ENCODE measurements around the gene SLC22A7.

The SLC22A7 gene

GRCh38 chr6:43283514-43283901 lies 14.6 kb upstream of the SLC22A7 start:
- no peak for DNase-seq (ENCODE audit: low read depth)

GRCh38 chr6:43283905-43284304 lies 14.2 kb upstream of the SLC22A7 start:
- no peak for DNase-seq (ENCODE audit: low read depth)

GRCh38 chr6:43284991-43285781 lies 12.9 kb upstream of the SLC22A7 start:
- no peak for DNase-seq (ENCODE audit: low read depth)

- no peak for DNase-seq (ENCODE audit: low read depth)
Measured at GRCh38 chr6:43285832-43286231, 12.2 kb upstream of the SLC22A7 start.

- no peak for DNase-seq (ENCODE audit: low read depth)
Measured at GRCh38 chr6:43286456-43286979, 11.5 kb upstream of the SLC22A7 start.

GRCh38 chr6:43286980-43287716 lies 10.9 kb upstream of the SLC22A7 start:
- DNase-seq (ENCODE audit: low read depth) = no peak

GRCh38 chr6:43287717-43288679 lies 10.1 kb upstream of the SLC22A7 start:
- no peak for DNase-seq (ENCODE audit: low read depth)

GRCh38 chr6:43290339-43290904 lies 7.6 kb upstream of the SLC22A7 start:
- no peak for DNase-seq (ENCODE audit: low read depth)

GRCh38 chr6:43290905-43291355 lies 7.1 kb upstream of the SLC22A7 start:
- DNase-seq (ENCODE audit: low read depth) = no peak

GRCh38 chr6:43291708-43292107 lies 6.4 kb upstream of the SLC22A7 start:
- DNase-seq (ENCODE audit: low read depth) = no peak

- no peak for DNase-seq (ENCODE audit: low read depth)
Measured at GRCh38 chr6:43292341-43292740, 5.7 kb upstream of the SLC22A7 start.

GRCh38 chr6:43292763-43293318 lies 5.2 kb upstream of the SLC22A7 start:
- DNase-seq (ENCODE audit: low read depth) = no peak

GRCh38 chr6:43293698-43294097 lies 4.4 kb upstream of the SLC22A7 start:
- DNase-seq (ENCODE audit: low read depth) = no peak

- DNase-seq (ENCODE audit: low read depth) = no peak
Measured at GRCh38 chr6:43294536-43294935, 3.5 kb upstream of the SLC22A7 start.

GRCh38 chr6:43295456-43295855 lies 2.6 kb upstream of the SLC22A7 start:
- no peak for DNase-seq (ENCODE audit: low read depth)

- DNase-seq (ENCODE audit: low read depth) = no peak
Measured at GRCh38 chr6:43296780-43297497, 1.1 kb upstream of the SLC22A7 start.

- no peak for DNase-seq (ENCODE audit: low read depth)
Measured at GRCh38 chr6:43298565-43299337, 691 bp downstream of the SLC22A7 start.

- DNase-seq (ENCODE audit: low read depth) = no peak
Measured at GRCh38 chr6:43299338-43300293, 1.6 kb downstream of the SLC22A7 start.

Data from GM04503 (cell line).